ENCODE results near the gene DYNLT2B.
"Not testable (repeated sequence)": the region's sequence is repeated elsewhere in the genome, so short reads cannot be mapped to it uniquely, and the experiment has no call there.

The DYNLT2B gene

DNA sequence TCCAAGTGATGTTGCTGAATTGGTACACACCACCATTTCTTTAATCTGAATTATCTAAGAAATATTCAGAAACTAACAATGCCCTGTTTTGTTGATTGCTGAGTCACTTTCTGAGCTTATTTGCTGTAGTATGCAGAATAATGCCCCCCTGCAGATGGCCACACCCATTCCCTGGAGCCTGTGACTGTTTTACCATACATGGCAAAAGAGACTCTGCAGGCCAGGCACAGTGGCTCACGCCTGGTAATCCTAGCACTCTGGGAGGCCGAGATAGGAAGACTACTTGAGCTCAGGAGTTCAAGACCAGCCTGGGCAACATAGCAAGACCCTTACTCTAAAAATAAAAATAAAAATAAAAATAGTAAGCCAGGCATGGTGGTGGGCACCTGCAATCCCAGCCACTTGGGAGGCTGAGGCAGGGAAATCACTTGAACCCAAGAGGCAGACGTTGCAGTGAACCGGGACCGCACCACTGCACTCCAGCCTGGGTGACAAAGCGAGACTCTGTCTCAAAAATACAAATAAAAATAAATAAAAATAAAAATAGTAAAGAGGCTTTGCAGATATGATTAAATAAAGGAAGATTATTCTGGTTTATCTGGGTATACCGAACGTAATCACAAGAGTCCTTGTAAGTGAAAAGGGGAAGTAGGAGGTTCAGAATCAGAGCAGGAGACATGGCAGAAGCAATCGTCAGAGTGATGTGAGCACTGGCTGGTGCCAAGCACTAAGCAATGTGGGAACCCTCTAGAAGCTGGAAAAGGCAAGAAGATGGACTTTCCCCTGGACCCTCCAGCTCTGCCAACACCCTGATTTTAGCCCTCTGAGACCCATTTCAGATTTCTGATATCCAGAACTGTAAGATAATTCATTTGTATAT is 49.5 kb downstream of the DYNLT2B start:
- no peak for DNase-seq

GRCh38 chr3:196263819-196264218 is 54.2 kb downstream of the DYNLT2B start:
- DNase-seq, result no peak

DNA sequence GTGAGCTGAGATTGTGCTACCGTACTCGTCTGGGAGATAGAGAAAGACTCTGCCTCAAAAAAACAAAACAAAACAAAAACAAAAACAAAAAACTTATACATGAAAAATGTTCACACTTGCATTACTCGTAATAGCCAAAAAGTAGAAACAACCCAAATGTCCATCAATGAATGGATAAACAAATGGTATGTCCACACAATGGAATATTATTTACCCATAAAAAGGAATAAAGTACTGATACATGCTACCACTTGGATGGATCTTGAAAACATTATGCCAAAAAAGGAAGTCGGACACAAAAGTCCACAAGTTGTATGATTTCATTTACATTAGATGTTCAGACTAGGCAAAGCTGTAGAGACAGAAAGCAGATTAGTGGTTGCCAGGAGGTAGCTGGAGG is 57.3 kb downstream of the DYNLT2B start:
- no peak for DNase-seq

DNA sequence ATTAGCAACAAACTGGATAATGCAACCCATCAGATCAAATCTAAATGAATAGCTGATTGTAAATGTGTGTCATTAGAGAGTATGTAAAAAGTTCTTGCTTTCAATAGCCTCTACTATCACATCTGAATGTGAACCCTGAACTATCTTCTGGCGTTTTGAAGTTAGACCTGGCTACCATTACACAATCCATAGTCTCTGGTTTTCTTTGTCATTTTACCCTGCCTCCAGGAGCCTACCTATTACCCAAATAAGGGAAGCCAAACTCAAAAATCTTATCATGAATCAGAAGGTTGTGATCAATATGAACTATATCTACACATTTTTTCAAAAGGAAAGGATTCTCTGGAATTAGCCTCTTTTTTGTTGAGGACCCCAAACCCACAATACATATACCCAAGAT is 62.3 kb downstream of the DYNLT2B start:
- DNase-seq, result no peak

GRCh38 chr3:196254376-196255283 is 63.4 kb downstream of the DYNLT2B start:
- no peak for DNase-seq

DNA sequence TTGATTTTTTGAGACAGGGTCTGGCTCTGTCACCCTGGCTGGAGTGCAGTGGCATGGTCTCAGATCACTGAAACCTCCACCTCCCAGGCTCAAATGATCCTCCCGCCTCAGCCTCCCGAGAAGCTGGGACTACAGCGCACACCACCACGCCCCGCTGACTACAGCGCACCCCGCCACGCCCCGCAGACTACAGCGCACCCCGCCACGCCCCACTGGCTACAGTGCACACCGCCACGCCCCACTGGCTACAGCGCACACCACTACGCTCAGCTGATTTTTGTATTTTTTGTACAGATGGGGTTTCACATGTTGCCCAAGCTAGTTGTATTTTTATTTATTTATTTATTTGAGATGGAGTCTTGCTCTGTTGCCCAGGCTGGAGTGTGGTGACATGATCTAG is 66.1 kb downstream of the DYNLT2B start:
- DNase-seq, result no peak

DNA sequence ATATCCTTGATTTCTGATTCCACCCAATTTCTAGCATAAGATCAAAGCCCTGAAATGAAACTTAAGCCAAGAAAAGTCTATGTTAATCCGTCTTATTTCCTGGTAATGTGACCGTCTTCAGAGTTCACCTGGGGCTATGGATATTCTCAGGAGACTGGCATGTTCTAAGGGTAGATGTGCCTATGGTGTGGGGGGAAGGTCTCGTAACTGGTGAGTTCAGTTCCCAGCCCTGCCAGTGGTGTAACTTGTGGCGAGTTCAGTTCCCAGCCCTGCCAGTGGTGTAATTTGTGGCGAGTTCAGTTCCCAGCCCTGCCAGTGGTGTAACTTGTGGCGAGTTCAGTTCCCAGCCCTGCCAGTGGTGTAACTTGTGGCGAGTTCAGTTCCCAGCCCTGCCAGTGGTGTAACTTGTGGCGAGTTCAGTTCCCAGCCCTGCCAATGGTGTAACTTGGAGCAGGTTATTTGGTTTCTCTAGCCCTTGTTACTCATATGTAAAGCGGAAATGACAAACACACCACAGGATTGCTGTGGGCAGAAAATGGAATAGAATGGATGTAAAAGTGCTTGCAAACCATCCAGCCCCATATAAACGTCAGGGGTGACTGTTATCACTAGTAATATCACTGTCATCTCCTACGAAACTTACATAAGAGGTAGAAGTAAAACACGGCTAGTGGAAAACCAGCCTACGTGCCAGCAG is 71.3 kb downstream of the DYNLT2B start:
- no peak for DNase-seq

GRCh38 chr3:196244166-196244565 is 73.9 kb downstream of the DYNLT2B start:
- DNase-seq, result not testable (repeated sequence)

DNA sequence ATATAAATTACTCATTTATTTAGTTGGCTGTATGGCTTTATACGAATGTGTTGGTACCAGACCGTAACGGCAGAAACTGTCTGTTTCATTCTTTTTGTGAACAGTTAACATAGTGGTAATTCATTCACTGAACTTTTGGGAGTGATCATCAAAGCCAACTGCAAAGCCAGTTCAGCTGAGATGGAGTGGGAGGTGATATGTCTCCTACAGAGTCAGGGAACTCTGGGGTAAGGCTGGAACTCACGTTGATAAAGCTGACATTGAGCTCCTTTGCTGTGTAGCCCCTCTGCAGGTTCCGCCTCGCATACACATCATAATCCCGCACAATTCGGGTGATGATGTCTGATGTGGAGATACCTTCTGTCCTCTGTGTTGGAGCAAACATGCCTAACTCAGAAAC is 76.3 kb downstream of the DYNLT2B start:
- DNase-seq, result no peak
